Ramos (cell line): ENCODE data around the gene CELF6.
"Not testable (repeated sequence)": the region's sequence is repeated elsewhere in the genome, so short reads cannot be mapped to it uniquely, and the experiment has no call there.

ENCODE experiments used
- in situ Hi-C: fragments of 300-500 bp; cut with MboI; formaldehyde crosslinking; loops from one replicate; pipeline ENCODE4 v1.14.3; 2022; ENCODE audit warnings: low sequenced_read_pairs; ENCODE audit not compliant: unreplicated experiment

The CELF6 gene

GRCh38 chr15:72275635-72276325, 44.2 kb downstream of the CELF6 start:
- in situ Hi-C loops, result not testable (repeated sequence)

- in situ Hi-C loops, result no loop called here
Measured at GRCh38 chr15:72272997-72273352, 47.0 kb downstream of the CELF6 start.

- in situ Hi-C loops, result no loop called here
Measured at GRCh38 chr15:72272213-72272996, 47.6 kb downstream of the CELF6 start, which contains the start of gene PARP6. Gene PARP6 (minus strand): TSS chr15:72272554. CDS start chr15:72267477, 5,077 bp downstream.

- in situ Hi-C loops, result no loop called here
Measured at GRCh38 chr15:72271895-72272212, 48.1 kb downstream of the CELF6 start.

- in situ Hi-C loops, result no loop called here
Measured at GRCh38 chr15:72271221-72271620, 48.7 kb downstream of the CELF6 start.

- in situ Hi-C loops, result no loop called here
Measured at GRCh38 chr15:72269739-72270138, 50.2 kb downstream of the CELF6 start.

GRCh38 chr15:72265031-72265430, 54.9 kb downstream of the CELF6 start:
- in situ Hi-C loops, result no loop called here

GRCh38 chr15:72252663-72253299, 67.2 kb downstream of the CELF6 start:
- in situ Hi-C loops, result no loop called here

GRCh38 chr15:72249142-72249810, 70.7 kb downstream of the CELF6 start:
- in situ Hi-C loops, result no loop called here

- in situ Hi-C loops, result no loop called here
Measured at GRCh38 chr15:72248514-72248913, 71.4 kb downstream of the CELF6 start.

- in situ Hi-C loops, result no loop called here
Measured at GRCh38 chr15:72242775-72243370, 77.1 kb downstream of the CELF6 start.

- in situ Hi-C loops, result no loop called here
Measured at GRCh38 chr15:72239652-72240051, 80.3 kb downstream of the CELF6 start.

GRCh38 chr15:72238586-72238985, 81.4 kb downstream of the CELF6 start:
- in situ Hi-C loops, result no loop called here

- in situ Hi-C loops, result no loop called here
Measured at GRCh38 chr15:72237853-72238224, 82.1 kb downstream of the CELF6 start.

GRCh38 chr15:72237029-72237852, 82.7 kb downstream of the CELF6 start:
- in situ Hi-C loops, result no loop called here

GRCh38 chr15:72236381-72237003, 83.5 kb downstream of the CELF6 start:
- in situ Hi-C loops, result no loop called here

GRCh38 chr15:72235298-72235697, 84.7 kb downstream of the CELF6 start:
- in situ Hi-C loops, result no loop called here
